Measurements from ENCODE around the gene DLG1. TPM values are rescaled to one million over a fixed set of nuclear protein-coding genes. Genes with fewer than 3 reads are reported as not detected.

Gene DLG1
- total and polyA plus RNA-seq, 2 of the 4 experiments (the other 2 are of a cell fraction): 21.2 to 57.7 TPM

DNA sequence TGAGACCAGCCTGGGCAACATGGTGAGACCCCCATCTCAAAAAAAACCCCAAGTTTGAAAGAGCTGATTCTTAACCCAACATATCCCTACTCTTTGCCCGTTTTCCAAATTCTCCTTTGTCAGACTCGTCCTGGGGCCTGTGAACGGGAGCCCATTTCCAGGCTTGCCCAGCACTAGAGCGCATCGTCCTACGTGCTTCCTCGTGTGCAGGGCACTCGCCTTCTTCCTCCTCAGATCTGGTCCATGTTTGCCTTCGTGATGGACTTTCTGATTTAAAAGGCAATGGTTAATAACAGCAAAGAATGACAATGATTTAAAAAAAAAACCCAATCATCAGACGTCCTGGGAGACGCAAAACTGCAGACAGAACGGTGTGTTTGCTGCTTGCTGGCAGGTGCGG is 278.9 kb downstream of the DLG1 start:
- Histone ChIP-seq H2AK5ac (ENCODE audit: low read depth, low read length) (no peak overlapping the region), H2BK20ac (ENCODE audit: low read depth, low read length) (no peak overlapping the region), H3K4ac (ENCODE audit: low read depth, low read length) (no peak overlapping the region), H3K56ac (ENCODE audit: extremely low read depth, insufficient read depth, low read length) (no peak overlapping the region), H3K14ac (replicated peaks; ENCODE audit: low read depth, low read length) (no peak overlapping the region), H3K4me1 (ENCODE audit: control insufficient read depth, insufficient read depth, low read length) (no peaks in the 10 kb centered on the region), H2AFZ (replicated peaks; ENCODE audit: low read length, poor library complexity) (no peak overlapping the region), H4K20me1 (ENCODE audit: insufficient read depth, low read length) (no peaks in the 10 kb centered on the region), H4K5ac (ENCODE audit: low read depth, low read length) (no peak overlapping the region), H2BK120ac (ENCODE audit: low read depth, low read length) (no peak overlapping the region), H3K18ac (ENCODE audit: low read depth, low read length) (no peak overlapping the region), H3K9me3 (ENCODE audit: control insufficient read depth, insufficient read depth, low read length) (no peaks in the 10 kb centered on the region), H3K23ac (ENCODE audit: low read depth, low read length) (no peak overlapping the region), H2BK15ac (ENCODE audit: low read depth, low read length) (no peak overlapping the region), H4K91ac (ENCODE audit: insufficient read depth, low read depth, low read length) (no peak overlapping the region), H4K8ac (ENCODE audit: low read depth in 2 of 2, low read length in 2 of 2) (no peak overlapping the region), H3K4me2 (ENCODE audit: low read depth, low read length) (no peak overlapping the region), H3K27me3 (ENCODE audit: control insufficient read depth, insufficient read depth, low read length) (peaks cover 49% of the 10 kb centered on the region), H3K27ac (ENCODE audit: insufficient read depth, low read length) (no peak overlapping the region), H3K9me1 (ENCODE audit: insufficient read depth, low read length) (no peaks in the 10 kb centered on the region), H2BK5ac (ENCODE audit: low read depth, low read length, poor library complexity, severe bottlenecking) (no peak overlapping the region), H3K79me1 (ENCODE audit: low read depth in 1 of 2, low read length in 2 of 2) (no peaks in the 10 kb centered on the region), H2AK9ac (replicated peaks; ENCODE audit: low read depth, low read length, poor library complexity) (no peak overlapping the region), H3K36me3 (ENCODE audit: control insufficient read depth, insufficient read depth, low read length) (no peaks in the 10 kb centered on the region), H3K9ac (ENCODE audit: low read depth, low read length) (no peak overlapping the region), H3K4me3 (ENCODE audit: insufficient read depth, low read depth, low read length) (no peak overlapping the region)
- BruUV-seq (replicated peaks): no TSS peak
- 63% methylated on average over 3 of the region's 13 CpGs; no CpG with 5 or more reads in 1 of the 2 experiments for WGBS, 2 experiments (ENCODE audit: extremely low coverage in 2 of 2, insufficient read length in 1 of 2)
- TF ChIP-seq BHLHE40 (IDR thresholded peaks at IDR 0.05; ENCODE audit: low read depth, low read length) (no peak), MXI1 (IDR thresholded peaks at IDR 0.05; ENCODE audit: borderline replicate concordance, low read depth, low read length) (no peak), FOS (IDR thresholded peaks at IDR 0.05; ENCODE audit: low read depth, low read length) (no peak), RCOR1 (IDR thresholded peaks at IDR 0.05; ENCODE audit: insufficient replicate concordance, low read length) (no peak), CEBPB (IDR thresholded peaks at IDR 0.05; ENCODE audit: low read depth, low read length) (no peak), MAFK (IDR thresholded peaks at IDR 0.05; ENCODE audit: low read depth, low read length) (no peak), RFX5 (IDR thresholded peaks at IDR 0.05; ENCODE audit: low read depth, low read length) (no peak)
- TF ChIP-seq, protein P1, sequence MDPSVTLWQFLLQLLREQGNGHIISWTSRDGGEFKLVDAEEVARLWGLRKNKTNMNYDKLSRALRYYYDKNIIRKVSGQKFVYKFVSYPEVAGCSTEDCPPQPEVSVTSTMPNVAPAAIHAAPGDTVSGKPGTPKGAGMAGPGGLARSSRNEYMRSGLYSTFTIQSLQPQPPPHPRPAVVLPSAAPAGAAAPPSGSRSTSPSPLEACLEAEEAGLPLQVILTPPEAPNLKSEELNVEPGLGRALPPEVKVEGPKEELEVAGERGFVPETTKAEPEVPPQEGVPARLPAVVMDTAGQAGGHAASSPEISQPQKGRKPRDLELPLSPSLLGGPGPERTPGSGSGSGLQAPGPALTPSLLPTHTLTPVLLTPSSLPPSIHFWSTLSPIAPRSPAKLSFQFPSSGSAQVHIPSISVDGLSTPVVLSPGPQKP (IDR thresholded peaks at IDR 0.05; ENCODE audit: borderline replicate concordance, low read depth, low read length): no peak
- ChIA-PET CTCF (no interaction called here), POLR2A (ENCODE audit: unreplicated experiment) (no interaction called here)
- DNase-seq (no peak), ATAC-seq (ENCODE audit: low read depth) (no peak)
- dilution Hi-C loops (cut with HindIII; ENCODE audit: low sequenced_read_pairs, unreplicated experiment) (no loop called here), intact Hi-C loops (cut with micrococcal nuclease) (no loop called here), in situ Hi-C loops (cut with MboI; ENCODE audit: low sequenced_read_pairs) (no loop called here)

Data from IMR-90 (cell line).